ENCODE measurements around the gene MCTP1.

- no peak for TF ChIP-seq POLR2A (IDR thresholded peaks at IDR 0.05)
- TF ChIP-seq CTCF (IDR thresholded peaks at IDR 0.05), result no peak
- no peak for TF ChIP-seq POLR2AphosphoS5 (IDR thresholded peaks at IDR 0.05; ENCODE audit: insufficient read depth in 1 of 2, low read depth in 1 of 2)
Observed at GRCh38 chr5:95018946-95019345, 265.9 kb downstream of the MCTP1 start.

All from vagina (tissue), 2 donors.